Spleen (tissue), 11 donors: ENCODE results near the gene EPN2. TPM values are rescaled to one million over a fixed set of nuclear protein-coding genes. Genes with fewer than 3 reads are reported as not detected.
A peak's percentile ranks its signal among the peaks of the same experiment; 100 is the strongest.

Source experiments
- DNase-seq: peaks from one replicate; pipeline ENCODE4 v3.0.0-alpha.2; 2020
- H3K27ac ChIP-seq, 8 donors: fragments of 200-600 bp; sonication (generic) in 7 of 8; 1 replicate in 4 of 8; 2 replicates in 4 of 8; pipeline versions ENCODE4 v1.5.0 to v1.8.0; 2016 to 2021; ENCODE audit warnings: inconsistent platforms in 4 of 8, mild to moderate bottlenecking in 4 of 8, moderate library complexity in 1 of 8
- H3K27me3 ChIP-seq, 7 donors: fragments of 200-600 bp; sonication (generic) in 6 of 7; replicated peaks in 1 of 7; 1 replicate in 4 of 7; 2 replicates in 3 of 7; pipeline versions ENCODE4 v1.5.0 to v1.8.0; 2016 to 2021; ENCODE audit warnings: inconsistent platforms in 3 of 7, mild to moderate bottlenecking in 1 of 7
- H3K36me3 ChIP-seq, 6 donors: fragments of 200-600 bp; sonication (generic) in 5 of 6; 1 replicate in 4 of 6; 2 replicates in 2 of 6; pipeline versions ENCODE4 v1.5.0 to v1.8.0; 2016 to 2021; ENCODE audit warnings: inconsistent platforms in 2 of 6
- H3K4me1 ChIP-seq, 6 donors: fragments of 200-600 bp; sonication (generic) in 5 of 6; 1 replicate in 3 of 6; 2 replicates in 3 of 6; pipeline versions ENCODE4 v1.5.0 to v1.8.0; 2016 to 2021; ENCODE audit warnings: inconsistent platforms in 3 of 6
- H3K4me3 ChIP-seq, 8 donors: fragments of 200-600 bp; sonication (generic) in 7 of 8; 1 replicate in 4 of 8; 2 replicates in 4 of 8; pipeline versions ENCODE4 v1.5.0 to v1.8.0; 2016 to 2021; ENCODE audit warnings: inconsistent platforms in 4 of 8, mild to moderate bottlenecking in 4 of 8, moderate library complexity in 2 of 8
- H3K9me3 ChIP-seq, 8 donors: fragments of 200-600 bp; sonication (generic) in 7 of 8; 1 replicate in 4 of 8; 2 replicates in 4 of 8; pipeline versions ENCODE4 v1.5.0 to v1.8.0; 2016 to 2021; ENCODE audit warnings: inconsistent platforms in 4 of 8
- CTCF ChIP-seq, 11 experiments: fragments of 200-600 bp in 7 of 11; fragments of 450-650 bp in 4 of 11; sonication (generic) in 4 of 11; IDR thresholded peaks in 8 of 11; conservative IDR thresholded peaks in 3 of 11; 1 replicate in 7 of 11; 2 replicates in 4 of 11; pipeline versions ENCODE4 v1.4.0 to v1.8.0; 2016 to 2021; ENCODE audit warnings: antibody characterized with exemption in 11 of 11, inconsistent platforms in 4 of 11, mild to moderate bottlenecking in 1 of 11
- POLR2A ChIP-seq, 3 donors: fragments of 450-650 bp; IDR thresholded peaks; one replicate each; pipeline ENCODE4 v1.5.1; 2017; ENCODE audit warnings: antibody characterized with exemption in 3 of 3, mild to moderate bottlenecking in 1 of 3
- POLR2AphosphoS5 ChIP-seq, 3 donors: sonication (generic); formaldehyde crosslinking; IDR thresholded peaks; one replicate each; pipeline ENCODE4 v1.5.1; 2017; ENCODE audit warnings: antibody characterized with exemption in 3 of 3
- WGBS, 5 donors: extraction: QIAGEN DNeasy Blood & Tissue Kit in 3 of 5; methylation state at CpG; one replicate each; pipeline versions ENCODE4 v1.1.5 to v1.1.7; 2013 to 2018; 5-methylcytosine and 5-hydroxymethylcytosine counted together
- intact Hi-C: fragments of 100-400 bp; cut with DNase I; formaldehyde crosslinking; loops from one replicate; pipeline ENCODE4 v1.15.0; 2023; ENCODE audit warnings: low total_unique reads
- polyA plus RNA-seq, 3 donors: library from polyadenylated mRNA; stranded (reverse); fragments of 200-250 nt; gene quantifications; one replicate each; pipeline ENCODE4 v1.2.1, GENCODE V29; 2013
- total RNA-seq, 7 donors: library from RNA; depleted of rRNA in 3 of 7; stranded (reverse); fragments of >200 nt in 3 of 7; fragmentation: NEBNext Ultra II Directional in 4 of 7; extraction: Animal tissue kit (Norgen Biotek cat#: 25700) in 4 of 7; gene quantifications; one replicate each; pipeline versions ENCODE4 v1.1.0 to v1.2.1, GENCODE V29; 2016 to 2021
- donor health status: healthy with polysubstance abuse.
- donor health status: DM: no; HTN: no; CAD: no; lungs with moderate emphysema.
- donor health status: DM: no; HTN: no; CAD: no.
- donor health status: Bipolar disorder and iron deficiency.
- donor health status: healthy.
- donor health status: DM: no; HTN: no; CAD: no.
- donor health status: DM: yes; HTN: yes; CAD: no.

The EPN2 gene
- total and polyA plus RNA-seq, 10 donors: 5.4 to 59.6 (median 31.5) TPM

DNA sequence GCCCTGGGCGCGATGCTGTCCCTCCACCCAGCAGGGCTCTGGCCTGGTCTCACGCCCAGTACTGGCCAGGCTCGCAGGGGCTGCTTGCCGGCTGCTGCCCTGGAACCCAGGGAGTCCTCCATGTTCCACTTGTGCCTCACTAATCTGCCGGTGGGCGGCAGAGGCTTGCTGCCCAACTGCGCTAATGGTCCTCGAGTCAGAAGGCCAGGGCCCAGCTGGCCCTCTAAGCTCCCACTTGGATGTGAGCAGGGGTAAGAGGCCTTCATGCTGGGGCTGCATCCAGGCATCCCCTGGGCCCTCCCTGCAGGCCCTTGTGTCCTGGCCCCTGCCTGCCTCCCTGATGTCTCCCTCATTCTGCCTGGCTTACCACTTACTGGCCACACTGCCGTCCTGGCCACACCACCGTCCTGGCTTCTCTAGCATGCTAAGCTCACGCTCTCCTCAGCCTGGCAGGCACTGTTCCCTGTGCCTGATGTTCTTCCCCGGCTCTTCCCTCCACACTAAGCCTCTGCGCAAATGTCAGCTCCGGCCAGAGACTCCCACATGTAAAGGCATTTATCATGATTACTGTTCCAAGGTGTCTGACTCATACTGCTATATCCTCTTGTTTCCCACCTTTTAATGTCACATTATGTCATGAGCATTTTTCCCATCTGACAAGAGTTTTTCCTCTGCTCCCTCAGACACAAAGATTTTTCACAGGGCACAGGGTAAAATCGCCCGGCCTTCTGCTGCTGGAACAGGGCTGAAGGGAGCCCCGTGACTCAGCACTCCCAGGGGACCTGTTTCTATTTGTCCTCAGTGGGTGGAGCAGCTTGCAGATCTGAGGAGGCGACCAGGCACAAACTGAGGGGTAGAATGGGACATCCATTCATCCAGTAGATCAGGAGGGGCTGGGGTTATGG lies 109.4 kb downstream of the EPN2 start:
- intact Hi-C loops: no loop called here
- Histone ChIP-seq H3K4me1 (peaks cover 0 to 48% (median 7%) of the 10 kb centered on the region in 6 donors), H3K36me3 (no peaks in the 10 kb centered on the region), H3K4me3 (no peak overlapping the region), H3K27me3 (no peaks in the 10 kb centered on the region), H3K9me3 (no peaks in the 10 kb centered on the region), H3K27ac (peak overlapping the region in 3 of 8 donors; percentile 36 to 51 (median 37))
- peak; percentile 71 for DNase-seq
- 79 to 88% (median 82%) methylated on average over 18 to 19 of the region's 19 CpGs for WGBS, 5 donors
- TF ChIP-seq POLR2AphosphoS5 (IDR thresholded peaks at IDR 0.05): peak in 2 of 3 donors; percentile 38 to 41
- TF ChIP-seq CTCF (IDR thresholded peaks at IDR 0.05 in 8 of 11, conservative IDR thresholded peaks at IDR 0.05 in 3 of 11): no peak

- Histone ChIP-seq H3K4me1 (peaks cover 0 to 40% (median 7%) of the 10 kb centered on the region in 6 donors), H3K4me3 (no peak overlapping the region), H3K36me3 (no peaks in the 10 kb centered on the region), H3K27me3 (no peaks in the 10 kb centered on the region), H3K9me3 (no peaks in the 10 kb centered on the region), H3K27ac (peak overlapping the region in 2 of 8 donors; percentile 37 to 51)
- peak; percentile 46 for DNase-seq
- 84 to 88% (median 86%) methylated on average over 11 to 13 of the region's 13 CpGs for WGBS, 5 donors
- intact Hi-C loops: no loop called here
- TF ChIP-seq CTCF (IDR thresholded peaks at IDR 0.05 in 8 of 11, conservative IDR thresholded peaks at IDR 0.05 in 3 of 11) (no peak), POLR2A (IDR thresholded peaks at IDR 0.05) (no peak), POLR2AphosphoS5 (IDR thresholded peaks at IDR 0.05) (peak in 2 of 3 donors; percentile 9 to 14)
These were observed 110.3 kb downstream of the EPN2 start for GRCh38 chr17:19347323-19348080.

DNA sequence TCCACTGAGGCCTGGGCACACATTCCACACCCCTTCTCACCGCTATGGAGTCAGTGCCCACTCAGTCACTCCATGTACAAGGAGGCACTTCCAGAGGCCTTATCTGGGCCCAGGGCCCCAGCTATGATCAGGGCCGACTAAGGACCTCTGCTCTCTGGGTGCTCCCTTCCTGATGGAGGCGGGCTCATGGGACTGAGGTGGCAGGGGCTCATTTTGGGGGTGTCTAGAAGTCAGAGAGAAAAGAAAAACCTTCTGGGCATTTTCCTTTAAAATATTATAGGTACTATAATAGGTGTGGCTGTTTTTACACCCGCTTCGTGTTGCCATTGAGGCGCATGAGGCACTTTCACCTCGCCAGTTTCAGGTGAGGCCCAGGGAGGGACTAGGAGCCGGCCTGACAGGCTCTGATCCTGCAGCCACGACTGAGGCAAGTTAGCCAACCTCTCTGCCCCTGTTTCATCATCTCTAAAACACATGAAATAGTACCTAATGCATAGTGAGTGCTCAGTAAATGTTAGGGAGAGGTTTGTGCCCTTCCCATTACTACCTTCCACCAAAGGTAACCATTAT lies 111.0 kb downstream of the EPN2 start:
- Histone ChIP-seq H3K9me3 (no peaks in the 10 kb centered on the region), H3K36me3 (no peaks in the 10 kb centered on the region), H3K4me1 (peaks cover 0 to 34% (median 5%) of the 10 kb centered on the region in 6 donors), H3K4me3 (no peak overlapping the region), H3K27me3 (no peaks in the 10 kb centered on the region), H3K27ac (no peak overlapping the region)
- TF ChIP-seq CTCF (IDR thresholded peaks at IDR 0.05 in 8 of 11, conservative IDR thresholded peaks at IDR 0.05 in 3 of 11) (no peak), POLR2AphosphoS5 (IDR thresholded peaks at IDR 0.05) (peak in 1 of 3 donors; percentile 1)
- intact Hi-C loops: no loop called here
- DNase-seq: no peak
- WGBS, 5 donors: 83 to 89% (median 88%) methylated on average over 9 of the region's 9 CpGs
